T-cell (primary cell): ENCODE measurements around the gene SENP8. TPM values are rescaled to one million over a fixed set of nuclear protein-coding genes. Genes with fewer than 3 reads are reported as not detected.

Source experiments
- ATAC-seq, 4 experiments: fragments of 200-7000 bp in 3 of 4; fragments of 150-1000 bp in 1 of 4; cut with Tn5 transposase; replicated peaks in 1 of 4; 1 replicate in 3 of 4; 2 replicates in 1 of 4; pipeline ENCODE4 v1.10.0; 2021; ENCODE audit warnings: moderate library complexity in 3 of 4, mild to moderate bottlenecking in 2 of 4, moderate number of reproducible peaks in 1 of 4
- CTCF ChIA-PET, 2 donors: fragments of 300-600 bp; sonication (Branson Sonifier 250); formaldehyde crosslinking; loops; one replicate each; lab custom pipeline; 2022; ENCODE audit warnings: antibody characterized with exemption in 2 of 2; lab: Charles Lee
- POLR2A ChIA-PET, 2 donors: fragments of 300-600 bp; sonication (Branson Sonifier 250); formaldehyde crosslinking; loops; one replicate each; lab custom pipeline; 2022; ENCODE audit warnings: antibody characterized with exemption in 2 of 2; lab: Charles Lee
- DNase-seq, 35 experiments: peaks; one replicate each; pipeline versions ENCODE4 v3.0.0 to v3.0.0-alpha.2; 2013 to 2023
- H3K27ac ChIP-seq: one replicate; pipeline ENCODE4 v1.5.1; 2013; ENCODE audit warnings: low read length
- H3K27me3 ChIP-seq, 2 experiments: replicated peaks in 1 of 2; 1 replicate in 1 of 2; 2 replicates in 1 of 2; pipeline versions ENCODE4 v1.6.1 to v1.7.0; 2013; ENCODE audit warnings: low read length in 1 of 2, mixed read lengths in 1 of 2; ENCODE audit not compliant: control insufficient read depth in 2 of 2, insufficient read depth in 2 of 2; ENCODE audit errors: extremely low read depth in 1 of 2
- H3K36me3 ChIP-seq, 2 donors: 1 replicate in 1 of 2; 2 replicates in 1 of 2; pipeline versions ENCODE4 v1.6.1 to v1.7.0; 2013; ENCODE audit warnings: low read length in 1 of 2; ENCODE audit not compliant: control insufficient read depth in 2 of 2, insufficient read depth in 1 of 2; ENCODE audit errors: extremely low read depth in 1 of 2
- H3K4me1 ChIP-seq, 2 experiments: 1 replicate in 1 of 2; 2 replicates in 1 of 2; pipeline versions ENCODE4 v1.6.1 to v1.7.0; 2013; ENCODE audit warnings: low read length in 2 of 2, mixed read lengths in 1 of 2; ENCODE audit not compliant: insufficient read depth in 2 of 2, control insufficient read depth in 1 of 2; ENCODE audit errors: extremely low read depth in 1 of 2
- H3K4me3 ChIP-seq, 2 donors: 1 replicate in 1 of 2; 2 replicates in 1 of 2; pipeline versions ENCODE4 v1.5.1 to v1.7.0; 2013; ENCODE audit warnings: mild to moderate bottlenecking in 2 of 2, low read length in 1 of 2, moderate library complexity in 1 of 2; ENCODE audit not compliant: control insufficient read depth in 1 of 2; ENCODE audit errors: extremely low read depth in 1 of 2
- H3K9me3 ChIP-seq: 2 replicates; pipeline ENCODE4 v1.7.0; 2013
- H3K27ac Mint-ChIP-seq, 2 donors: one replicate each; pipeline ENCODE4 v1.8.0; 2020 to 2021; ENCODE audit warnings: mild to moderate bottlenecking in 2 of 2, mixed read lengths in 2 of 2
- H3K27me3 Mint-ChIP-seq, 2 donors: one replicate each; pipeline ENCODE4 v1.8.0; 2021 to 2022; ENCODE audit warnings: mixed read lengths in 2 of 2
- H3K36me3 Mint-ChIP-seq: one replicate; pipeline ENCODE4 v1.8.0; 2021; ENCODE audit warnings: mixed read lengths
- H3K4me1 Mint-ChIP-seq, 3 donors: one replicate each; pipeline ENCODE4 v1.8.0; 2020 to 2022; ENCODE audit warnings: mixed read lengths in 3 of 3, mild to moderate bottlenecking in 1 of 3
- H3K4me3 Mint-ChIP-seq, 3 donors: one replicate each; pipeline ENCODE4 v1.8.0; 2020 to 2022; ENCODE audit warnings: mild to moderate bottlenecking in 3 of 3, mixed read lengths in 3 of 3, moderate library complexity in 3 of 3
- H3K9me3 Mint-ChIP-seq, 3 donors: one replicate each; pipeline ENCODE4 v1.8.0; 2020 to 2022; ENCODE audit warnings: mixed read lengths in 3 of 3
- WGBS: methylation state at CpG from one replicate; pipeline ENCODE4 v1.1.5; 2013; ENCODE audit warnings: missing lambda C conversion rate; ENCODE audit not compliant: insufficient coverage; 5-methylcytosine and 5-hydroxymethylcytosine counted together
- total RNA-seq, 35 experiments: library from RNA in 6 of 35; stranded (reverse) in 6 of 35; fragments of 120-200 nt in 1 of 35; gene quantifications; one replicate each; pipeline versions ENCODE4 v1.2.1 to v1.2.4 and lab custom pipeline; 2013 to 2026

Gene SENP8
- total RNA-seq, 5 donors from 2014 or later (not counting 1 experiment from before 2014, with no cell fraction given), result 0.40 to 1.9 (median 1.3) TPM

GRCh38 chr15:72077950-72078349, 40.3 kb upstream of the SENP8 start:
- Histone ChIP-seq H3K36me3 (no peaks in the 10 kb centered on the region), H3K27me3 (no peaks in the 10 kb centered on the region), H3K27ac (no peak overlapping the region), H3K4me3 (no peak overlapping the region), H3K4me1 (no peaks in the 10 kb centered on the region), H3K9me3 (no peaks in the 10 kb centered on the region)
- Mint-ChIP-seq H3K4me3 (no peak overlapping the region), H3K9me3 (peaks cover 4 to 9% (median 5%) of the 10 kb centered on the region in 3 donors), H3K27me3 (no peaks in the 10 kb centered on the region), H3K27ac (no peak overlapping the region), H3K4me1 (peaks cover 26 to 51% (median 31%) of the 10 kb centered on the region in 3 donors), H3K36me3 (peaks cover 19% of the 10 kb centered on the region)
- no peak for ATAC-seq
- no peak for DNase-seq
- ChIA-PET POLR2A (no interaction called here), CTCF (interaction anchor here in 1 of 2 donors (0.6 kb wide), 1 partner anchor 241 kb away, joined by 3 read pairs; no protein-coding TSS in a partner anchor)
- no CpG with 5 or more reads among the region's 1 CpG for WGBS

GRCh38 chr15:72078887-72079286, 39.3 kb upstream of the SENP8 start:
- Mint-ChIP-seq H3K9me3 (peaks cover 12 to 19% (median 13%) of the 10 kb centered on the region in 3 donors), H3K4me1 (peaks cover 26 to 45% (median 30%) of the 10 kb centered on the region in 3 donors), H3K27ac (no peak overlapping the region), H3K4me3 (no peak overlapping the region), H3K27me3 (no peaks in the 10 kb centered on the region), H3K36me3 (peaks cover 19% of the 10 kb centered on the region)
- ATAC-seq, result no peak
- H3K9me3 ChIP-seq, result no peaks in the 10 kb centered on the region
- no peak overlapping the region for H3K4me3 ChIP-seq
- H3K27ac ChIP-seq, result no peak overlapping the region
- H3K4me1 ChIP-seq, result no peaks in the 10 kb centered on the region
- no peak for DNase-seq
- no peaks in the 10 kb centered on the region for H3K27me3 ChIP-seq
- whole genome bisulfite sequencing, result no CpG with 5 or more reads among the region's 6 CpGs
- CTCF ChIA-PET, result no interaction called here
- no peaks in the 10 kb centered on the region for H3K36me3 ChIP-seq
- POLR2A ChIA-PET, result no interaction called here

- Histone ChIP-seq H3K4me1 (no peaks in the 10 kb centered on the region), H3K4me3 (no peak overlapping the region), H3K36me3 (no peaks in the 10 kb centered on the region), H3K27me3 (no peaks in the 10 kb centered on the region), H3K27ac (no peak overlapping the region), H3K9me3 (no peaks in the 10 kb centered on the region)
- ATAC-seq (no peak), DNase-seq (no peak)
- Mint-ChIP-seq H3K9me3 (peaks cover 13 to 23% (median 16%) of the 10 kb centered on the region in 3 donors), H3K27ac (no peak overlapping the region), H3K27me3 (no peaks in the 10 kb centered on the region), H3K4me3 (no peak overlapping the region), H3K4me1 (peaks cover 16 to 18% (median 18%) of the 10 kb centered on the region in 3 donors), H3K36me3 (peaks cover 24% of the 10 kb centered on the region)
- ChIA-PET POLR2A (no interaction called here), CTCF (no interaction called here)
- WGBS, result no CpG with 5 or more reads among the region's 1 CpG
Observed at GRCh38 chr15:72082176-72082575, 36.0 kb upstream of the SENP8 start.

- no peaks in the 10 kb centered on the region for H3K27me3 Mint-ChIP-seq
- no peak overlapping the region for H3K27ac Mint-ChIP-seq
- no peaks in the 10 kb centered on the region for H3K27me3 ChIP-seq
- ChIA-PET POLR2A (no interaction called here), CTCF (no interaction called here)
- no peaks in the 10 kb centered on the region for H3K4me1 ChIP-seq
- 97% methylated on average over 11 of the region's 11 CpGs for WGBS
- ATAC-seq (no peak), DNase-seq (no peak)
- no peaks in the 10 kb centered on the region for H3K4me1 Mint-ChIP-seq
- peaks cover 13 to 23% (median 16%) of the 10 kb centered on the region in 3 donors for H3K9me3 Mint-ChIP-seq
- H3K4me3 ChIP-seq, result no peak overlapping the region
- no peak overlapping the region for H3K27ac ChIP-seq
- no peak overlapping the region for H3K4me3 Mint-ChIP-seq
- no peaks in the 10 kb centered on the region for H3K36me3 ChIP-seq
- H3K9me3 ChIP-seq, result no peaks in the 10 kb centered on the region
- H3K36me3 Mint-ChIP-seq, result peaks cover 33% of the 10 kb centered on the region
Observed at GRCh38 chr15:72086010-72086697, 32.0 kb upstream of the SENP8 start.

GRCh38 chr15:72086920-72087648, 31.1 kb upstream of the SENP8 start:
- 93% methylated on average over 8 of the region's 9 CpGs for WGBS
- no peak overlapping the region for H3K27ac Mint-ChIP-seq
- no peaks in the 10 kb centered on the region for H3K27me3 Mint-ChIP-seq
- H3K36me3 Mint-ChIP-seq, result peaks cover 37% of the 10 kb centered on the region
- Histone ChIP-seq H3K27me3 (no peaks in the 10 kb centered on the region), H3K36me3 (no peaks in the 10 kb centered on the region), H3K4me1 (no peaks in the 10 kb centered on the region), H3K9me3 (no peaks in the 10 kb centered on the region), H3K4me3 (no peak overlapping the region), H3K27ac (no peak overlapping the region)
- H3K4me3 Mint-ChIP-seq, result no peak overlapping the region
- CTCF ChIA-PET, result no interaction called here
- POLR2A ChIA-PET, result interaction anchor here in 1 of 2 donors (0.6 kb wide), 2 partner anchors 40 to 649 kb away, joined by 3 read pairs; no protein-coding TSS in a partner anchor
- no peak for DNase-seq
- peaks cover 0 to 3% (median 0%) of the 10 kb centered on the region in 3 donors for H3K4me1 Mint-ChIP-seq
- no peak for ATAC-seq
- H3K9me3 Mint-ChIP-seq, result peaks cover 12 to 17% (median 15%) of the 10 kb centered on the region in 3 donors

- no peaks in the 10 kb centered on the region for H3K27me3 Mint-ChIP-seq
- Histone ChIP-seq H3K4me1 (no peaks in the 10 kb centered on the region), H3K9me3 (no peaks in the 10 kb centered on the region), H3K27ac (no peak overlapping the region), H3K27me3 (no peaks in the 10 kb centered on the region), H3K36me3 (no peaks in the 10 kb centered on the region), H3K4me3 (no peak overlapping the region)
- no peaks in the 10 kb centered on the region for H3K9me3 Mint-ChIP-seq
- H3K4me1 Mint-ChIP-seq, result peaks cover 7 to 12% (median 8%) of the 10 kb centered on the region in 3 donors
- DNase-seq (no peak), ATAC-seq (no peak)
- no peak overlapping the region for H3K27ac Mint-ChIP-seq
- POLR2A ChIA-PET, result no interaction called here
- H3K36me3 Mint-ChIP-seq, result peaks cover 36% of the 10 kb centered on the region
- no peak overlapping the region for H3K4me3 Mint-ChIP-seq
- CTCF ChIA-PET, result no interaction called here
- no CpG with 5 or more reads among the region's 3 CpGs for WGBS
Observed at GRCh38 chr15:72092006-72092405, 26.2 kb upstream of the SENP8 start.
